Pancreas (tissue), 10 donors: ENCODE results near the gene RNF220. TPM values are rescaled to one million over a fixed set of nuclear protein-coding genes. Genes with fewer than 3 reads are reported as not detected.

Experiments used
- ATAC-seq, 4 donors: fragments of 200-7000 bp; cut with Tn5 transposase; one replicate each; pipeline versions ENCODE4 v1.8.0 to v1.9.1; 2020; ENCODE audit warnings: mild to moderate bottlenecking in 4 of 4, moderate library complexity in 4 of 4
- DNase-seq, 6 donors: peaks; one replicate each; pipeline ENCODE4 v3.0.0-alpha.2; 2020
- FAIRE-seq: peaks from 2 replicates; lab custom pipeline; 2012; peaks lifted over from hg19 to GRCh38; lab: Jason Lieb, UNC
- H3K27ac ChIP-seq, 4 donors: fragments of 200-600 bp; sonication (generic); 1 replicate in 3 of 4; 2 replicates in 1 of 4; pipeline versions ENCODE4 v1.5.0 to v1.8.0; 2020
- H3K27me3 ChIP-seq, 4 donors: fragments of 200-600 bp; one replicate each; pipeline ENCODE4 v1.8.0; 2021
- H3K36me3 ChIP-seq, 3 donors: fragments of 200-600 bp; sonication (generic) in 1 of 3; one replicate each; pipeline versions ENCODE4 v1.5.0 to v1.8.0; 2020 to 2021
- H3K4me1 ChIP-seq, 3 donors: fragments of 200-600 bp; one replicate each; pipeline ENCODE4 v1.8.0; 2021
- H3K4me3 ChIP-seq, 4 donors: fragments of 200-600 bp; sonication (generic) in 2 of 4; one replicate each; pipeline versions ENCODE4 v1.5.0 to v1.8.0; 2020 to 2021
- H3K9me3 ChIP-seq, 4 donors: fragments of 200-600 bp; one replicate each; pipeline ENCODE4 v1.8.0; 2021
- CTCF ChIP-seq, 4 donors: fragments of 200-600 bp; sonication (generic) in 3 of 4; IDR thresholded peaks; one replicate each; pipeline versions ENCODE4 v1.5.0 to v1.8.0; 2021; ENCODE audit warnings: antibody characterized with exemption in 4 of 4
- WGBS, 2 donors: extraction: QIAGEN DNeasy Blood & Tissue Kit; methylation state at CpG; one replicate each; pipeline ENCODE4 v1.1.7; 2013; 5-methylcytosine and 5-hydroxymethylcytosine counted together
- intact Hi-C, 3 donors: fragments of 100-400 bp; cut with DNase I; formaldehyde crosslinking; loops; one replicate each; pipeline versions ENCODE4 v1.11.1 to v1.14.2; 2022
- polyA plus RNA-seq, 2 donors: library from polyadenylated mRNA; stranded (reverse); fragments of 200-250 nt; gene quantifications; one replicate each; pipeline ENCODE4 v1.2.3, GENCODE V29; 2013
- total RNA-seq, 6 donors: library from RNA; stranded (reverse); fragmentation: NEBNext Ultra II Directional in 4 of 6; extraction: Animal tissue kit (Norgen Biotek cat#: 25700) in 4 of 6; gene quantifications; one replicate each; pipeline versions ENCODE4 v1.2.1 to v1.2.4, GENCODE V29; 2021 to 2023
- donor health status: healthy with polysubstance abuse.
- donor health status: DM: no; HTN: no; CAD: no; lungs with moderate emphysema.
- donor health status: DM: no; HTN: no; CAD: no.
- donor health status: control.
- donor health status: control.
- donor health status: Bipolar disorder and iron deficiency.
- donor health status: DM: yes; HTN: yes; CAD: no.
- donor health status: DM: no; HTN: no; CAD: no.
- donor health status: DM: no; HTN: no; CAD: no.
- donor health status: DM: yes; HTN: yes; CAD: no.

RNF220 gene
- total and polyA plus RNA-seq, 8 donors: 22.3 to 43.2 (median 33.0) TPM

- no peaks in the 10 kb centered on the region for H3K4me1 ChIP-seq
- WGBS, 2 donors: 77 to 82% methylated on average over 5 of the region's 5 CpGs
- ATAC-seq (no peak), DNase-seq (no peak), FAIRE-seq (no peak)
- H3K27me3 ChIP-seq: no peaks in the 10 kb centered on the region
- H3K9me3 ChIP-seq: no peaks in the 10 kb centered on the region
- H3K4me3 ChIP-seq: no peak overlapping the region
- intact Hi-C loops: no loop called here
- H3K27ac ChIP-seq: no peak overlapping the region
- TF ChIP-seq CTCF (IDR thresholded peaks at IDR 0.05): no peak
- no peaks in the 10 kb centered on the region for H3K36me3 ChIP-seq
Measured at GRCh38 chr1:44436401-44437106, 31.5 kb downstream of the RNF220 start.

- Histone ChIP-seq H3K36me3 (no peaks in the 10 kb centered on the region), H3K27ac (no peak overlapping the region), H3K4me1 (no peaks in the 10 kb centered on the region), H3K27me3 (no peaks in the 10 kb centered on the region), H3K4me3 (no peak overlapping the region), H3K9me3 (no peaks in the 10 kb centered on the region)
- no peak for TF ChIP-seq CTCF (IDR thresholded peaks at IDR 0.05)
- 42 to 44% methylated on average over 8 of the region's 8 CpGs for WGBS, 2 donors
- FAIRE-seq: no peak
- peak in 3 of 4 donors; percentile 40 to 64 (median 57) for ATAC-seq
- no peak for DNase-seq
- intact Hi-C loops: no loop called here
Measured at GRCh38 chr1:44437107-44437716, 32.2 kb downstream of the RNF220 start.

GRCh38 chr1:44442791-44443190 lies 37.7 kb downstream of the RNF220 start:
- no peak for ATAC-seq
- H3K9me3 ChIP-seq: no peaks in the 10 kb centered on the region
- 88 to 92% methylated on average over 1 of the region's 1 CpG for WGBS, 2 donors
- no peaks in the 10 kb centered on the region for H3K27me3 ChIP-seq
- H3K36me3 ChIP-seq: no peaks in the 10 kb centered on the region
- H3K27ac ChIP-seq: no peak overlapping the region
- FAIRE-seq: no peak
- no peak for TF ChIP-seq CTCF (IDR thresholded peaks at IDR 0.05)
- no peaks in the 10 kb centered on the region for H3K4me1 ChIP-seq
- intact Hi-C loops: no loop called here
- no peak for DNase-seq
- H3K4me3 ChIP-seq: no peak overlapping the region

- intact Hi-C loops: no loop called here
- no peak for TF ChIP-seq CTCF (IDR thresholded peaks at IDR 0.05)
- H3K27ac ChIP-seq: no peak overlapping the region
- FAIRE-seq (no peak), ATAC-seq (no peak), DNase-seq (no peak)
- H3K9me3 ChIP-seq: no peaks in the 10 kb centered on the region
- H3K27me3 ChIP-seq: no peaks in the 10 kb centered on the region
- no peaks in the 10 kb centered on the region for H3K36me3 ChIP-seq
- H3K4me1 ChIP-seq: no peaks in the 10 kb centered on the region
- WGBS, 2 donors: 79 to 90% methylated on average over 6 of the region's 6 CpGs
- H3K4me3 ChIP-seq: no peak overlapping the region
Measured at GRCh38 chr1:44447051-44447810, 42.2 kb downstream of the RNF220 start.
